ENCODE measurements around the gene RALGPS1. TPM values are rescaled to one million over a fixed set of nuclear protein-coding genes. Genes with fewer than 3 reads are reported as not detected.

The RALGPS1 gene
- total RNA-seq, 1 experiment from 2014 or later = 28.5 TPM

- CTCF ChIA-PET = interaction anchor here (0.7 to 9.5 kb wide), 8 partner anchors 8 to 256 kb away, joined by 3 to 63 read pairs (median 6); partner anchors contain the start of gene ANGPTL2
Observed at GRCh38 chr9:127196826-127197145, 282.2 kb downstream of the RALGPS1 start.

DNA sequence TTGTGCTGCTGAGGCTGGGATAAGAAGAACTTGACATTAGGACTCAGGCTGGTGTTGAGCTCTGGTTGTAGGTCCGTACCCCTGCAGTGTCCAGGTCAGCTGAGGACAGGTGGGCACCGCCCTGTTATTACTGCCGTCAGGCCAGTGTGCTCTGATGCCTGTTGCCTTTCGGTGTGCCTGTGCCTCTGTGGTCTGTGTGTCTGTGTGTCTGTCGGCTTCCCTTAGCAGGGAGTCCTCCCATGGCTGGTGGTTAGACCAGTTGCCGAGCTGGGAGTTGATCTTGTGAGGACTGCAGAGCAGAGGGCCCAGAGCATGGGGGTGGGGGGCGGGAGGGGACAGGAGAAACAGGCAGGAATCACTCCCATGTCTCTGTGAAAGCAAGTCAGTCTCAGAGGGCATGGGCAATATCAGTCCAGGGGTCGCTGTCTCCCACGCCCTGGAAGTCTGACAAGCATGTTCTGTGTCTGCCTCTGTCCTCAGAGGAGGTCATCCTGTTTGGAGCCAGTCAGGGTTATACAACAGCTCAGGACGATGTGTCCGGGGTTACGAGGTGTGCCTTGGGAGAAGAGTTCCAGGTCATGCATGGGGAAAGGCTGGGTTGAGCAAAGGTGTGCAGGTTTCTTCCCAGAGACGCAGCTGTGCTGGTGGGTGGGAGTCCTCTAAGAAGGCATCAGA, 282.7 kb downstream of the RALGPS1 start:
- peaks cover 7% of the 10 kb centered on the region for H3K4me1 Mint-ChIP-seq
- no peaks in the 10 kb centered on the region for H3K27me3 Mint-ChIP-seq (ENCODE audit: low read depth)
- TF ChIP-seq ZBTB43 (CRISPR knock-in tag; IDR thresholded peaks at IDR 0.05) = no peak
- TF ChIP-seq MLX (CRISPR knock-in tag; IDR thresholded peaks at IDR 0.05) = no peak
- TF ChIP-seq USF2 (CRISPR knock-in tag; IDR thresholded peaks at IDR 0.05) = no peak
- TF ChIP-seq RORB (CRISPR knock-in tag; IDR thresholded peaks at IDR 0.05) = no peak
- TF ChIP-seq FOXJ3 (CRISPR knock-in tag; IDR thresholded peaks at IDR 0.05; ENCODE audit: borderline replicate concordance) = no peak
- no peaks in the 10 kb centered on the region for H3K36me3 Mint-ChIP-seq
- H3K9me3 Mint-ChIP-seq = no peaks in the 10 kb centered on the region
- no peak overlapping the region for H3K4me3 Mint-ChIP-seq
- ATAC-seq (no peak), DNase-seq (ENCODE audit: low spot score) (no peak)
- H3K27ac Mint-ChIP-seq = no peak overlapping the region
- ChIA-PET CTCF (interaction anchor here (0.7 to 9.5 kb wide), 8 partner anchors 8 to 257 kb away, joined by 3 to 63 read pairs (median 6); partner anchors contain the start of gene ANGPTL2), POLR2A (no interaction called here)

More at GRCh38 chr9:127196826-127197145, 282.2 kb downstream of the RALGPS1 start:
- ATAC-seq = no peak
- no peak overlapping the region for H3K27ac Mint-ChIP-seq
- no peak for DNase-seq (ENCODE audit: low spot score)
- no peaks in the 10 kb centered on the region for H3K27me3 Mint-ChIP-seq (ENCODE audit: low read depth)
- POLR2A ChIA-PET = interaction anchor here (0.6 kb wide), 1 partner anchor 1825 kb away, joined by 7 read pairs; no protein-coding TSS in a partner anchor
- H3K36me3 Mint-ChIP-seq = no peaks in the 10 kb centered on the region
- peaks cover 7% of the 10 kb centered on the region for H3K4me1 Mint-ChIP-seq
- no peak for TF ChIP-seq PRRX2 (CRISPR knock-in tag; IDR thresholded peaks at IDR 0.05)
- no peak for TF ChIP-seq PRDM15 (CRISPR knock-in tag; IDR thresholded peaks at IDR 0.05)
- no peak for TF ChIP-seq ZNF532 (CRISPR knock-in tag; IDR thresholded peaks at IDR 0.05; ENCODE audit: borderline replicate concordance)
- TF ChIP-seq OVOL2 (CRISPR knock-in tag; IDR thresholded peaks at IDR 0.05; ENCODE audit: borderline replicate concordance) = no peak
- TF ChIP-seq SMAD4 (CRISPR knock-in tag; IDR thresholded peaks at IDR 0.05) = no peak
- no peak for TF ChIP-seq JUN (CRISPR knock-in tag; IDR thresholded peaks at IDR 0.05)
- no peak overlapping the region for H3K4me3 Mint-ChIP-seq
- no peaks in the 10 kb centered on the region for H3K9me3 Mint-ChIP-seq
